HG03103 (cell line): ENCODE results near the gene TSPO.

Experiments used
- ATAC-seq: cut with Tn5 transposase; IDR thresholded peaks from one replicate; pipeline ENCODE4 v1.9.1; 2021; ENCODE audit warnings: low read depth; ENCODE audit not compliant: unreplicated experiment

TSPO gene

GRCh38 chr22:43157874-43158546 is 6.7 kb downstream of the TSPO start:
- ATAC-seq: no peak

GRCh38 chr22:43158778-43159483 is 7.6 kb downstream of the TSPO start:
- no peak for ATAC-seq

- no peak for ATAC-seq
Observed at GRCh38 chr22:43159484-43160178, 8.3 kb downstream of the TSPO start.

- no peak for ATAC-seq
Observed at GRCh38 chr22:43160497-43161126, 9.3 kb downstream of the TSPO start.

GRCh38 chr22:43162412-43163150 is 11.2 kb downstream of the TSPO start:
- ATAC-seq: no peak

- ATAC-seq: no peak
Observed at GRCh38 chr22:43163241-43163795, 12.0 kb downstream of the TSPO start.

- no peak for ATAC-seq
Observed at GRCh38 chr22:43164636-43165035, 13.3 kb downstream of the TSPO start.

- no peak for ATAC-seq
Observed at GRCh38 chr22:43166132-43166930, 15.0 kb downstream of the TSPO start.

- no peak for ATAC-seq
Observed at GRCh38 chr22:43167001-43167589, 15.7 kb downstream of the TSPO start.

GRCh38 chr22:43168471-43169309 is 17.3 kb downstream of the TSPO start:
- no peak for ATAC-seq

- no peak for ATAC-seq
Observed at GRCh38 chr22:43169310-43170130, 18.2 kb downstream of the TSPO start.

GRCh38 chr22:43170131-43170480 is 18.7 kb downstream of the TSPO start:
- no peak for ATAC-seq

GRCh38 chr22:43171019-43171491 is 19.7 kb downstream of the TSPO start:
- ATAC-seq: no peak

- ATAC-seq: no peak
Observed at GRCh38 chr22:43171607-43172006, 20.2 kb downstream of the TSPO start.

GRCh38 chr22:43172191-43172590 is 20.8 kb downstream of the TSPO start:
- no peak for ATAC-seq

GRCh38 chr22:43173566-43173965 is 22.2 kb downstream of the TSPO start:
- no peak for ATAC-seq

GRCh38 chr22:43173976-43174720 is 22.8 kb downstream of the TSPO start:
- ATAC-seq: no peak
